Measurements from ENCODE around the gene PAX2.

- TF ChIP-seq EP300 (IDR thresholded peaks at IDR 0.05) (no peak), CTCF (IDR thresholded peaks at IDR 0.05) (no peak)
Observed at GRCh38 chr10:100775871-100776270, 30.5 kb downstream of the PAX2 start.
